ENCODE data around the gene IRF1. TPM values are rescaled to one million over a fixed set of nuclear protein-coding genes. Genes with fewer than 3 reads are reported as not detected.
"Not testable (repeated sequence)": the region's sequence is repeated elsewhere in the genome, so short reads cannot be mapped to it uniquely, and the experiment has no call there.

IRF1 gene
- total RNA-seq, 2 experiments from 2014 or later = 205 to 223 TPM

DNA sequence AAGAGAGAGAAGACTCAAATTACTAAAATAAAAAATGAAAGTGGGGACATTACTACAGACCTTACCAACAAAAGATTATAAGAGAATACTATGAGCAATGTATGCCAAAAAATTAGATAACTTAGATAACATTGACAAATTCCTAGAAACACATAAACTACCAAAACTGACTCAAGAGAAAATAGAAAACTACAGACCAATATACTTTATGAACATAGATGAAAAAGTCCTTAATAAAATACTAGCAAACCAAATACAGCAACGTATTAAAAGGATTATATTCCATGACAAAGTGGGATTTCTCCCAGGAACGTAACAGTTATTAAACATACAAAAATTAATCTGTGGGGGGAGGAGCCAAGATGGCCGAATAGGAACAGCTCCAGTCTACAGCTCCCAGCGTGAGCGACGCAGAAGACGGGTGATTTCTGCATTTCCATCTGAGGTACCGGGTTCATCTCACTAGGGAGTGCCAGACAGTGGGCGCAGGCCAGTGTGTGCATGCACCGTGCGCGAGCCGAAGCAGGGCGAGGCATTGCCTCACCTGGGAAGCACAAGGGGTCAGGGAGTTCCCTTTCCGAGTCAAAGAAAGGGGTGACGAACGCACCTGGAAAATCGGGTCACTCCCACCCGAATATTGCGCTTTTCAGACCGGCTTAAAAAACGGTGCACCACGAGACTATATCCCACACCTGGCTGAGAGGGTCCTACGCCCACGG lies 23.2 kb upstream of the IRF1 start:
- ATAC-seq; DNase-seq; H3K9me3 Mint-ChIP-seq (ENCODE audit: low read depth); H3K27me3 Mint-ChIP-seq; H3K4me1 Mint-ChIP-seq; H3K27ac Mint-ChIP-seq; CTCF ChIA-PET; H3K4me3 Mint-ChIP-seq: not testable (repeated sequence)
- peaks cover 17% of the 10 kb centered on the region for H3K36me3 Mint-ChIP-seq

DNA sequence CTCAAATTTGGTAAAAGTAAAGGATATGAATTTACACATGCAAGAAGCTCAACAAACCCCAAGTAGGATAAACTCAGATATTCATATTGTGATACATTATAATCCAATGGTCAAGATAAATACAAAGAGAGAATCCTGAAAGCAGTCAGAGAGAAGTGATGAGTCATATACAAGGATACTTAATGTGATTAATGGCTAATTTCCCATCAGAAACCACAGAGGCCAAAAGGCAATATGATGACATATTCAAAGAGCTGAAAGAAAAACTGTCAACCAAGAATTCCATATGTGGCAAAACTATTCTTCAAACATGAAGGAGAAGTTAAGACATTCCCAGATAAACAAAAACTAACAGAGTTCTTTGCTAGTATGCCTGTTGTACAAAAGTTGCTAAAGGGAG lies 19.5 kb upstream of the IRF1 start:
- CTCF ChIA-PET = interaction anchor here (1.4 to 3.3 kb wide), 3 partner anchors 9 to 123 kb away, joined by 4 to 18 read pairs (median 16); no protein-coding TSS in a partner anchor
- H3K27me3 Mint-ChIP-seq = peaks cover 22% of the 10 kb centered on the region
- H3K9me3 Mint-ChIP-seq (ENCODE audit: low read depth) = peaks cover 5% of the 10 kb centered on the region
- H3K4me1 Mint-ChIP-seq = peaks cover 13% of the 10 kb centered on the region
- H3K36me3 Mint-ChIP-seq = peaks cover 17% of the 10 kb centered on the region
- no peak overlapping the region for H3K27ac Mint-ChIP-seq
- no peak overlapping the region for H3K4me3 Mint-ChIP-seq
- ATAC-seq = no peak
- DNase-seq = no peak

DNA sequence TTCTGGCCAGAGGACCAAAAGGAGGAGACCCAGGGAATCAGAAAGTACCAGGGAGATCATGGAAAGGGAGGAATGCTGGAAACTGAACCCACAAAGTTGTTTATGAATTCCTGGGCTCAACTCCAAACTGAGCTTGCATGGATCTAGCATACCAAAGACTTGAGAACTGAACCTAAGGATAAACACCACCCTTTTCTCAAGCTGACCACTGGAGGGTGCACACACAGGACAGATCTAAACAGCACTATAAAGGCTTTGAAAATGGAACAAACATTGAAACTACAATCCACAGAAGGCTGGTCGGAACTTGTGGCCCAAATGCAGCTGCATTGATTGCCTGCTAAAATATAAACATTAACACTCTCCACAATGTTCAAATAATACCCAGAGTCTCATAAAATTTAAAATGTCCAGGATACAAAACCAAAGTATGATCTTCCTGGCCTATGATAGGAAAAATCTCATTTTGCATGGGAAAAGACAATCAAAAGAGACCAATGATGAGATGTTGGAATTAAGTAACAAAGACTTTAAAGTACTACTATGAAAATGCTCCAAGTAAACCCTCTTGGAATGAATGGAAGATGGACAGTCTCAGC lies 15.6 kb upstream of the IRF1 start:
- H3K36me3 Mint-ChIP-seq = peaks cover 6% of the 10 kb centered on the region
- peak; percentile 62 for ATAC-seq

DNA sequence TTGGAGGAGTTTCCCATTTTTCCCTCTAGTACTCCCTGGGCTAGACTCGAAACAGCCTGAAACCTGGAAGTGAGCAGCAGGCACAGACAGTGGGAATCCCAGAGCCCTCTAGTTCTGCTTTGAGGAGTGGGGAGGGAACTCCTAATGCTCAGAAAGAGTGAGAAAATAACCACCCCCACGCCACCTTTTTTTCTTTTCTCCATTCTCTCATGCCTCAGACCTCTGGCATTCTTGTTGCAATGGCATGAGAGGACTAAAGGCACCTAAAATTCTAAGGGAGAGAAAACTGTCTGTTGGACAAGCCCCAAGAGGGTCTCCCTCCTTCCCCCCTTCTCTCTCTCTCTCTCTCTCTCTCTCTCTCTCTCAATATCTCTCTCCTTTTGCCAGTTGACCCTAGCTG lies 15.1 kb upstream of the IRF1 start:
- CTCF ChIA-PET = interaction anchor here (0.6 to 12.7 kb wide), 22 partner anchors 9 to 377 kb away, joined by 3 to 328 read pairs (median 3); no protein-coding TSS in a partner anchor
- Mint-ChIP-seq H3K4me1 (peaks cover 17% of the 10 kb centered on the region), H3K9me3 (ENCODE audit: low read depth) (no peaks in the 10 kb centered on the region), H3K27ac (no peak overlapping the region), H3K4me3 (no peak overlapping the region), H3K27me3 (peaks cover 13% of the 10 kb centered on the region), H3K36me3 (peaks cover 6% of the 10 kb centered on the region)
- ATAC-seq (no peak), DNase-seq (no peak)

More for the DNA sequence above, 15.6 kb upstream of the IRF1 start:
- no peak for DNase-seq
- Mint-ChIP-seq H3K9me3 (ENCODE audit: low read depth) (no peaks in the 10 kb centered on the region), H3K4me3 (no peak overlapping the region), H3K27me3 (peaks cover 13% of the 10 kb centered on the region), H3K27ac (no peak overlapping the region), H3K4me1 (peaks cover 11% of the 10 kb centered on the region)
- CTCF ChIA-PET = interaction anchor here (0.7 to 12.7 kb wide), 21 partner anchors 10 to 377 kb away, joined by 3 to 328 read pairs (median 3); no protein-coding TSS in a partner anchor

DNA sequence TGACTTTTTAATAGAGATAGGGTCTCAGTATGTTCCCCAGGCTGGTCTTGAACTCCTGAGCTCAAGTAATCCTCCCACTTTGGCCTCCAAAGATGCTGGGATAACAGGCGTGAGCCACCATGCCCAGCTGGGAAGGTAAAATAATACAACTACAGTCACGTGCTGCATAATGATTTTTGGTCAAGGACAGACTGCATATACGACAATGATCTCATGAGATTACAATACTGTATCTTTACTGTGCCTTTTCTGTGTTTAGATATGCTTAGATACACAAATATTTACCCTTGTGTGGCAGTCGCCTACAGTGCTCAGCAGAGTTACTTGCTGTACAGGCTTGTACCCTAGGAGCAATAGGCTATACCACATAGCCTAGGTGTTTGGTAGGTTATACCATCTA lies 14.2 kb upstream of the IRF1 start:
- no peak for ATAC-seq
- Mint-ChIP-seq H3K36me3 (peaks cover 3% of the 10 kb centered on the region), H3K4me3 (no peak overlapping the region), H3K27me3 (peaks cover 13% of the 10 kb centered on the region), H3K27ac (no peak overlapping the region), H3K4me1 (peaks cover 24% of the 10 kb centered on the region), H3K9me3 (ENCODE audit: low read depth) (no peaks in the 10 kb centered on the region)
- no peak for DNase-seq
- CTCF ChIA-PET = interaction anchor here (1.6 to 12.7 kb wide), 4 partner anchors 8 to 315 kb away, joined by 4 to 328 read pairs (median 23); no protein-coding TSS in a partner anchor

DNA sequence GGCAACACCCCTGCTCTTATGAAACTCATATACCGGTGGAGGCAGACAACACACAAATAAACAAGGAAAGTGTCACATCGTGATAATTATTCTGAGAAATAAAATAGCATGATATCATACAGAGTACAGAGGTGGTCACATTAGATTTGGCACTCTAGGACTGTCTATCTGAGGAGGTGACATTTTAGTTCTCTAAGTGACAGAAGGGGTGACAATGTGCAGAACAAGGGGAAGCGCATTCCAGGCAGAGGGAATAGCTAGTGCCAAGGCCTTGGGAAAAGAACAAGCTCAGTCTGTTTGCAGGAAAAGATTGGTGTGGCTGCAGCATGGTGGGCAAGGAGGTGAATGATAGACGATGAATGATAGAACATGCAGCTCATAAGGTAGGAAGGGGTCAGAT lies 12.7 kb upstream of the IRF1 start:
- no peak overlapping the region for H3K27ac Mint-ChIP-seq
- H3K4me1 Mint-ChIP-seq = peaks cover 34% of the 10 kb centered on the region
- no peak overlapping the region for H3K4me3 Mint-ChIP-seq
- ATAC-seq = no peak
- CTCF ChIA-PET = interaction anchor here (1.3 to 12.7 kb wide), 6 partner anchors 8 to 127 kb away, joined by 3 to 328 read pairs (median 3); partner anchors contain the start of gene IRF1
- H3K27me3 Mint-ChIP-seq = peaks cover 10% of the 10 kb centered on the region
- H3K9me3 Mint-ChIP-seq (ENCODE audit: low read depth) = no peaks in the 10 kb centered on the region
- DNase-seq = no peak
- H3K36me3 Mint-ChIP-seq = no peaks in the 10 kb centered on the region

- H3K4me1 Mint-ChIP-seq = peaks cover 43% of the 10 kb centered on the region
- ATAC-seq (no peak), DNase-seq (no peak)
- H3K27me3 Mint-ChIP-seq = peaks cover 2% of the 10 kb centered on the region
- no peak overlapping the region for H3K27ac Mint-ChIP-seq
- no peaks in the 10 kb centered on the region for H3K9me3 Mint-ChIP-seq (ENCODE audit: low read depth)
- H3K4me3 Mint-ChIP-seq = no peak overlapping the region
- CTCF ChIA-PET = interaction anchor here (0.7 to 12.7 kb wide), 23 partner anchors 8 to 337 kb away, joined by 3 to 328 read pairs (median 7); partner anchors contain the start of genes IRF1 and SLC22A5
- no peaks in the 10 kb centered on the region for H3K36me3 Mint-ChIP-seq
Measured at GRCh38 chr5:132501961-132502931, 11.7 kb upstream of the IRF1 start.

DNA sequence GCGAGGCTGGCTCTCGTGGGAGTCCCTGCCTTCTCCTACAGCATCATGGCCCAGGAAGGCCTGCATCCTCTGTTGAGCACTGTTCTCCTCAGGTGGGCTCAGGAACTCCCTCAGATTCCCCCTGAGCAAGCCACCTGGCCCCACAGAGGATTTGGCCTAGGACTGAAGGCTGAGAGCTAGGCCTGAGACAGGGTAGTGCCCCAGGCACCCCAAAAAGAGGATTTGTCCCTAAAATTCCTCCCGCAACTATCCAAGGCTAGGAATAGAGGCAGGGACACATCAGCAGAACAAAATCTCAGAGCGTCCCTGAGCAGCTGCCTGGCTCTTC lies 11.0 kb upstream of the IRF1 start:
- peaks cover 45% of the 10 kb centered on the region for H3K4me1 Mint-ChIP-seq
- ATAC-seq = no peak
- no peaks in the 10 kb centered on the region for H3K36me3 Mint-ChIP-seq
- H3K27ac Mint-ChIP-seq = no peak overlapping the region
- DNase-seq = no peak
- no peaks in the 10 kb centered on the region for H3K9me3 Mint-ChIP-seq (ENCODE audit: low read depth)
- H3K27me3 Mint-ChIP-seq = peaks cover 2% of the 10 kb centered on the region
- H3K4me3 Mint-ChIP-seq = no peak overlapping the region
- CTCF ChIA-PET = interaction anchor here (0.9 to 12.7 kb wide), 34 partner anchors 8 to 338 kb away, joined by 3 to 328 read pairs (median 6); partner anchors contain the start of genes IRF1 and SLC22A5

- peaks cover 43% of the 10 kb centered on the region for H3K4me1 Mint-ChIP-seq
Measured at GRCh38 chr5:132500931-132501628, 10.5 kb upstream of the IRF1 start.

GRCh38 chr5:132500244-132500930 lies 9.8 kb upstream of the IRF1 start:
- ATAC-seq (no peak), DNase-seq (no peak)
- CTCF ChIA-PET = interaction anchor here (0.6 to 12.7 kb wide), 44 partner anchors 8 to 325 kb away, joined by 3 to 328 read pairs (median 6); partner anchors contain the start of genes IRF1 and SLC22A5
- Mint-ChIP-seq H3K9me3 (ENCODE audit: low read depth) (no peaks in the 10 kb centered on the region), H3K4me3 (no peak overlapping the region), H3K27ac (peak overlapping the region; percentile 25), H3K36me3 (no peaks in the 10 kb centered on the region), H3K4me1 (peaks cover 42% of the 10 kb centered on the region), H3K27me3 (no peaks in the 10 kb centered on the region)

More at GRCh38 chr5:132500931-132501628, 10.5 kb upstream of the IRF1 start:
- no peaks in the 10 kb centered on the region for H3K36me3 Mint-ChIP-seq
- no peak overlapping the region for H3K4me3 Mint-ChIP-seq
- CTCF ChIA-PET = interaction anchor here (0.6 to 12.7 kb wide), 46 partner anchors 9 to 339 kb away, joined by 3 to 328 read pairs (median 6); partner anchors contain the start of genes IRF1 and SLC22A5
- H3K27ac Mint-ChIP-seq = peak overlapping the region; percentile 67
- ATAC-seq = peak; percentile 25
- peak; percentile 84 for DNase-seq
- peaks cover 2% of the 10 kb centered on the region for H3K27me3 Mint-ChIP-seq
- no peaks in the 10 kb centered on the region for H3K9me3 Mint-ChIP-seq (ENCODE audit: low read depth)

DNA sequence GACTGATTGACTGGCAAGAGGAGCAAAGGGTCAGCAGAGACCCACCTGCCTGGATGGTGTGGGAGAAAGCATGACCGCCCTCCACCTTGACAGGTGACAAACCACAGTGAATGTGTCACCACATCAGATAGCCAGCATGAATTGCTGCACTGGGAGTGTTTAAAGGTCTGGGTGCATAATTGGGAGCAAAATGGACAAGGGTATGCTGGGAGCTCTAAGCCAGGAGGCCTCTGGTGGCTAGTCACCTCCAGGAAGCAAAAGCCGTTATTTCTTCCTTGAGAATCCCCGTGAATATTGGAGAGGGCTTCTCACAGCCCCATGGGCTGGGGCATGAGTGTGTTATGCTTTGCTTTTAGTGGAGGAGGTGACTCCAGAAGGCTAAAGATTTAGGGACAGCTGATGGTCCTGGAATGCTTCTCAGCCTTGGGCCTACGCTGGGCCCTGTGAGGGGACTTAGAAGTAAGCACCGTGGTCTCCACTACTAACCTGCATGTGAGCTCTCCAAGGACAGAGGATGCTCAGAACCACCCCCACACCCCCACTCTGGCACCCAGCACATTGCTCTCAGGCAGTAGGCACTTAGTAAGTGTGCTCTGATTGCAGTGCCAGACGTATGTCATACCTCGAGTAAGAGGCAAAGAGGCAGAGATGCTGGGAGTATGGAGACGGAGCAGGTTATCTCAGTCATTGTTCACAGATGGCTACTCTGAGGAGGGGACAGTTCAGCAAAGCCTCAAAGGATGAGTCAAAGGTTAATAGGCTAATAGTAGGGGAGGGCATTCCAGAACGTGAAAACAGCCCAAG lies 9.1 kb upstream of the IRF1 start:
- CTCF ChIA-PET = interaction anchor here (0.8 to 12.7 kb wide), 20 partner anchors 10 to 321 kb away, joined by 3 to 328 read pairs (median 8); partner anchors contain the start of genes KIF3A and SLC22A5
- ATAC-seq (no peak), DNase-seq (no peak)
- Mint-ChIP-seq H3K27ac (peak overlapping the region; percentile 41), H3K9me3 (ENCODE audit: low read depth) (no peaks in the 10 kb centered on the region), H3K27me3 (no peaks in the 10 kb centered on the region), H3K4me3 (no peak overlapping the region), H3K4me1 (peaks cover 48% of the 10 kb centered on the region), H3K36me3 (no peaks in the 10 kb centered on the region)

All from activated CD8-positive, alpha-beta memory T cell treated with anti-CD3 and anti-CD28 coated beads, Interleukin-2, amount 10 ng/mL, durations not matched to agents 7 days and 5 days (primary cell).